GM19035 (cell line): Measurements from ENCODE around the gene MYL9.
"Not testable (repeated sequence)": the region's sequence is repeated elsewhere in the genome, so short reads cannot be mapped to it uniquely, and the experiment has no call there.

ENCODE experiments used
- ATAC-seq: cut with Tn5 transposase; IDR thresholded peaks from one replicate; pipeline ENCODE4 v1.9.1; 2021; ENCODE audit not compliant: unreplicated experiment

The MYL9 gene

DNA sequence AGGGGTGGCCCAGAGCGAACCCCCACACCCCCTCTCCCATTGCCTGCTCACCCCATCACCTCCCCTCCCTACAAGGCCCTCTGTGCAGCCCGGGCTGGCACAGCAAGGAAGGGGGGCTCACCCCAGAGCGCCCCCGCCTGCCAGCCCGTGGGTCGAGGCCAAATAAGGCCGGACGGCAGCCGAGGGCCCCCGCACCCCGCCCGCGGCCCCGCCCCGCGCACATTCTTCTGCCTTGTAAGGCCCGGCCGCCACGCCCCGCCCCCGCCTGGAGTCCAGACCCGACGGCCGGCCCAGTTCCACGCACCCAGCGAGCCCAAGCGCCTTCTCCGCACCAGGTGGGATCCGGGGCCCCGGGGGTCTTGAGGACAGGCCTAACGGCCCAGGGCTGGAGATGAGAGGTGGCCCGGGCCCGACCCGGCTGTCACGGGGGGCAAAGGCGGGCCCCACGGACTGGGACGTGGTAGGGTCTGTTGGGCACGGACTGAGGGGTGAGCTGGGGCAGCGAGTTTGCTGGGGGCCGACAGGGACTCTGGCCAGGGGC is at the start of gene MYL9:
Gene MYL9 (plus strand): TSS at position 293 of the 541 bp plus-strand sequence. CDS start 3,366 bp downstream, outside the sequence.
- no peak for ATAC-seq

DNA sequence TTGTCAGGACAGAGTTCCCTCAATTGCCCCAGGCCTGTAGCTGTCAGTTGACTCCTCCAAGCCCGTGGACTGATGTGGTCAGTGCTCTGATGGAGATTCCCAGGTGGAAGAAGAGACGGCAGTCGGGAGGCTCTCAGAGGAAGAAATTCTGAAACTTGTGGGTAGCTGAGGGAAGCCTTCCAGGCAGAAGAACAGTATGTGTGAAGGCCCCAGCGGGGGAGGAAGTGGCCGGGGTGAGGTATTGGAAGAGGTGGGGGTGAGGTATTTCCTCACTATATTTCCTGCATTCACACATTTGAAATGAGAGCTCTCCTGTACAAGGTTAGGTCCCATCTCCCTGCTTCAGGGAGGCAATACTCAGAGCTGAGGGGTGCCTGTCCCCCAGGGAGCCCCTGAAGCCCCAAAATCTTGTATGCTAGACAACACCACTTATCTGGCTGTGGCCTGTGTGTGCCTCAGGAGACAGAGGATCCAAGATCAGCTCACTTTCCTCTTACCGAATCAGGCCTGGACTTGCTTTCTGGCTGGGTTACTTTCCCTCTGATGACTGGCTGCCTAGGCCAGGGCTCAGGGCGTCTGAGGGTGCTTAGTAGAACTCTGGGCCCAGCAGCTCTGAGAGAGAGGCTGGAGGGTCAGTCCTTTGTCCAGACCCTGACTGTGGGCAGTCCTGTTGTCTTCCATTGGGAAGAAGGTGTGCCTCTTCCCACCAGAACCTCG is 49.3 kb upstream of the MYL9 start:
- no peak for ATAC-seq

DNA sequence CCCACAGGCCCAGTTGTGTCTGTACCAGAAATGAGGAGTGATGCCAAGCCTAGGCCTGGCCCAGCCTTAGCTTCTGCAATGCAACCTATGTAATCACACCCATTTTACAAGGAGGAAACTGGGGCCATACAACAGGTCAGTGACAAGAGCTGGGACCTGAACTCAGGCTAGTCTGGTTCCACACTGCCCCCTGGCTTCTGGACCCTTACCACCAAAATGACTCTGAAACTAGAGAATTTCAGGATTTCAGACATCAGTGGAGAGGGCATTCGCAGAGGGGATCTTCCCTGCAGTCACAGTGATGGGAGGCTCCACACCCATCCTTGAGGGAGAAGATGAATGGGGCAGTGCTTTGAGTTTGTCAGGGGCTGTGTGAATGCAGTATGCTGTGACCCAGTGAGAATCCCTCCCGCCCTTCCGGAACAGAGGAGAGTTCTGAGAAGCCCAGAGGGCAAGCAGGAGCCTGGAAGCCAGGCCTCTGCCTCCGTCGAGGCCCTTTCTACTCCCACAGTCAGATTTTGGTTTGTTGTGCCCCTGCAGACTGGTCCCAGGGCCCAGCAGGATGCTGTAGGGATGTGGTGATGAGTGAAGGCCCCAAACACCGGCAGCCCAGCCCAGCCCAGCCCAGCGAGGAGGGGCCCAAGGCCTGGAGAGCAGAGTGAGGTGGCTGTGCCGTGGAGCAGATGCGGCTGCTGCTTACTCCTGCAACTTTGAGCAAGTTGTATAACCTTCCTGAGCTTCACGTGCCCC is 48.1 kb upstream of the MYL9 start:
- ATAC-seq: no peak

DNA sequence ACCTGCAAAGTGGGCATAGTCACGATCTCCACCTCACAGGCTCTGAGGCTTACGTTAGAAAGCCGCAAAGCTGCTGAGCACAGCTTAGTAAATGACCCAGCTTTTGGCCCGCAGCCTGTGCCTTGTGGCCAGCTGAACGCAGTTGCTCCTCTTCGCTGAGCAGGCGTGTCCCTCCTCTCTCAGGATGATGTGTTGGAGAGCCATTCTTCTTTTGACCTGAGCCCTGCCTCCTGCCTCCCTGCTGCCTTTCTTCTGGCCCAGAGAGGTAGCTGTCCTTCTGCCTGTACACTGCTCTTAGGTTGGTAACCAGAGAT is 47.6 kb upstream of the MYL9 start:
- no peak for ATAC-seq

DNA sequence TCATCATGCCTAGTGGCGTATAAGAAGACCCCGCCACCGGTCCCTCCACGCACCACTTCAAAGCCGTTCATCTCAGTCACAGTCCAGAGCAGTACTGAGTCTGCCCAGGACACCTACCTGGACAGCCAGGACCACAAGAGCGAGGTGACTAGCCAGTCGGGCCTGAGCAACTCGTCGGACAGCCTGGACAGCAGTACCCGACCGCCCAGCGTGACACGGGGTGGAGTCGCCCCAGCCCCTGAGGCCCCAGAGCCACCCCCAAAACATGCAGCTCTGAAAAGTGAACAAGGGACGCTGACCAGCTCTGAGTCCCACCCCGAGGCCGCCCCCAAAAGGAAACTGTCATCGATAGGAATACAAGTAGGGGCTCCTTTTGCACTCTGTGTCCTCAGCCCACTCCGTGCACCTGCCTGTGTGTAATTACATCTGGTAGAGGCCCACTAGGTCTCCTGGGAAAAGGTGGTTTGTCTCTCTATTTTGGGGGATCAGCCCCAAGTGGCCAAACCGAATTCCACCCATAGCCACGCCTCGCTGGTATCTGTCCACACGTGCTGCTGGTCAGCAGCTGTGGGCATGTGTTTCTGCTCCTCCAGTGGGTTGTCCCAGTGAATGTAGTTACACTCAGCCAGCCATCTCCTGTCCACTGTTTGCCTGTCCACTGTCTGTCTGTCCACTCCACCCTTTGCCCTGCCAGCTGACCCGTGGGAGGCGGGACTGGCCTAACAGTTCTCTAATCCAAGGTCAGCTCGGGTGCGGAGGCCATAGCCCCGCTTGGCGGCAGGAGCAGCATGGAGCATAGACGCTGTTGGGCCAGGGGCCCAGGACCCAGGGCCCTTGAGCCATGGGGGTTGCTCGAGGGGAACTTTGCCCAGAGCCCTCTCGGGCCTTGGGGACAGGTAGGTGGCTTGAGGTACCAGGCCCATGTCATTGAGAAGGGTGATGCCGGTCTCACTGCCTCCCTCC is 44.3 kb upstream of the MYL9 start:
- no peak for ATAC-seq

DNA sequence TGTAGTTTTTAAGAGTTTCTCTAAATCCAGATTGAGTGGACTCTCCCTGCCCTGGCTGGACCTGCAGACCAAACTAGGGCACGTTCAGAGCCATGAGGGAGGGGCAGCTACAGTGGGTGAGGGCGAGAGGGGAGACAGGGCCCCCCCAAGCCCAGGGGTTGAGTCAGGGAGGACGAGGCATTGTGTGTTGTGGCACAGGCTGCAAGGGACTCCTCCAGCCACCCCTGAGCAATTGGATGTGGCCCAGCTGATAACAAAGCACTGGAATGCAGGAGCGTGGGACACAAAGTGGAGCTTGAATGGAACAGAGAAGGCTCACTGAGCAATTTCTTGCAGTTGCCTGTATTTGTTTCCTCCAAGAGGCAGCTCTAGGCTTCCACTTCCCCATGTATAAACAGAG is 43.5 kb upstream of the MYL9 start:
- ATAC-seq: no peak

DNA sequence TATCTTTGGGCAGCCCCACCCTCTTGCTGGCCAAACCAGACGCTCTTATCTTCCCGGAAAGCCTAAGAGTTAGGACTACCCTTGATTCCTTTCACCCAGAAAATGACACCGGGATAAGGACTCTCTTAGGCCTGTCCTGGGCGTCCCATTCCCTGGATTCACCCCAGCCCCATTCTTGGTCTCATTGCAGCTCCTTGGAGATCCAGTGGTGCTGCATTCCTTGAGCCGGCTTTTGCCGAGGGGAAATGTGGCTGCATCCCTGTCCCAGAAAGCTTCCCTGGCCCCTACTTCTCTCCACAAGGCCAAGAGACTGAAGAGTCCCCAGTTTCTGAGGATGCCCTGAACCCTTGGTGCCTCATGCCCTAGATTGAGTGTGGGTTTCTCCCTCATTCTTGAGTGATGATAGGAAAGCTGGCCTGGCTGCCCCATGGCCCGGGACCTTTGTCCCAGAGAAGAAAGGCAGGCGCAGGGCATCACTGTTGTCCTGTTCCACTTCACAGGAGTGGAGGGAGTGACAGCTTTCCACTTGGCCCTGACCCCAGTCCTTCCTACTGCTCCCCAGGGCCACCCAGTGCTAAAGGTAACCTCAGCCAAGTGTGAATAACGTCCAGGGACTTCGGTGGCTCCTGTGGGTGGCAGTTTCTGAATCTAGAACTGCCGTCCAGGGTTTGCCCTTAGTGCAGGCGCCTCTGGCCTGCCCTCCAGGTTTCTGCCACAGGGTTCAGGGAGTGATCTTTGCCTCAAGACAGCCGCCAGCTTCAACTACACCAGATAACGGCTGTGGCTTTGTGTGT is 42.7 kb upstream of the MYL9 start:
- ATAC-seq: no peak

DNA sequence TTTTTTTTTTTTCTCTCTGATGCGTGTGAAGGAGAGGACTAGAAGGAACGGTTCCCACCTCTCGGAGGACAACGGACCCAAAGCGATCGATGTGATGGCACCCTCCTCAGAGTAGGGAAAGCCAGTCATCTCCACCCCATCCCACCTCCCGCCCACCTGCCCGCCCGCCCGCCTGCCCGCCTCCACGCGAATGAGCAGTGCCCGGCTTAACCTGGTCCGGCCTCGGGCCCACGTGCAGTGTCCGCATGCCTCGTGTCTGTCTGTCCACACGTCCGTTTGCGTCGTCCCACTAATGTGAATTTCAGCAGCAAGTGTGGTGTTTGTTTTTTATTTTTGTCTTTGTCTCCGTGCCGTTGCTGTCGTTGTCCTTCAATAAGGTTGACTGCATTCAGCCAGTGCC is 42.1 kb upstream of the MYL9 start:
- ATAC-seq: no peak

DNA sequence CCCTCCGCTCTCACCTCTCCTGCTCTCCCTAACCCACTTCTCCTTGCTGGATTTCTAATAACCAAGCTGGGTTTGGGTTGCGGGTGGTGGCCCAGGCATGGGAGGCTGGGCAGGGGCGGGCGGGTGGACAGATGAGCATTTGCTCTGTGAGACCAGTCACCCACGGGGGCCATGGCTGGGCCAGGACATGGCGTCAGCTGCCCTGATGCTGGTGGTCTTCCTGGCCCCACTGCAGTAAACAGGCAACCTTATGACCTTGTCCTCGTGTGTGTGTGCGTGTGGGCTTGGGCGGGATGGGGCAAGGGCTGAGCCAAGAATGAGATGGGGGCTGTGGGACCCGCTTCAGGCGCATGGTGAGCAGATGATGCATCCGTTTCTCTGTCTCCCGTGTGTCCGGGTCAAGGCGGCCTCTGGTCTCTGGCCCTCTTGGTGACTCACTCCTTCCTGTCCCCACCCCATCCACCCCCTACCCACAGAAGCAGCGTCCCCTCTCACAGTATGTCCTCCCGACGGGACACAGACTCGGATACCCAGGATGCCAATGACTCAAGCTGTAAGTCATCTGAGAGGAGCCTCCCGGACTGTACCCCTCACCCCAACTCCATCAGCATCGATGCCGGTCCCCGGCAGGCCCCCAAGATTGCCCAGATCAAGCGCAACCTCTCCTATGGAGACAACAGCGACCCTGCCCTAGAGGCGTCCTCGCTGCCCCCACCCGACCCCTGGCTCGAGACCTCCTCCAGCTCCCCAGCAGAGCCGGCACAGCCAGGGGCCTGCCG is 41.4 kb upstream of the MYL9 start:
- ATAC-seq: no peak

DNA sequence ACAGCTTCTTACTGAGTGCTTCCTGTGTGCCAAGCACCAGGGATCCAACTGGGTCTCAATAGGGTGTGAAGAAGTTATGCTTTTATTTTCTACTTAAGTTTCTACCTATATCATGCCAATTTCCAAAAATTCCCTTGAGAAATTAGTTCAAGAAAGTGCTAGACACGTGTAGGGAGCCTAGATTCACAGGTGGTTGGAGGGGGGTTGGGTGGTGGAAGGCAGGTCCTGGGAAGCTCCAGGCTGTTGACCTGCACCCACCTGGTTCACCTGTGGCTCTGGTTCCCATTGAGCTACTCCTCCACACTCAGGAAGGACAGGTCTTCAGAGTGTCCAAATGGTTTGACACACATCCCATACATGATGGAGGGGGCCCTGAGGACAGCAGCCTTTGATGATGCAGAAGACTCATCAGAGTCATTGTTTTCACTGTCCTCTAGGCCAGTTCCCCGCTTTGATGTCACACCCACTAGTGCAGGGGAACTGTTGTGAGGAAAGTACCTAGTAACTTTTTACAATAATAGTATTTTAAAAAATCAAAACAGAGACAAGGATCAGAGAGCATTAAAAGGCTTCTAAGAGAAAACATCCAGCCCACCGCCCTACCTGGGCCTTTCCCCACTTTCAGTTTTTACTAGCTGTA is 39.8 kb upstream of the MYL9 start:
- ATAC-seq: no peak

DNA sequence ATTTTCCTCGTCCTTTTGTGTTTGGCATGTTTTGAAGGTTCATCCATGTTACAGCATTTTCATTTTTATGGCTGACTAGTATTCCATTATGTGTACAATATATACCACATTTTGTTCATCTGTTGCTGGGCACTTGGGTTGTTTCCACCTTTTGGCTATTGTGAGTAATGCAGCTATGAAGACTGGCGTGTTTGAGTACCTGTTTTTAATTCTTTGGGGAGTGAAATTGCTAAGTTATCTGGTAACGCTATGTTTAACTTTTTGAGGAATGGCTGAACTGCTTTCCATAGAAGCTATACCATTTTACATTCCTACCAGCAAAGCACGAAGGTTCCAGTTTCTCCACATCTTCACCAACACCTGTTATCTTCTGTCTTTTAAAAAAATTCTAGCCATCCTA is 37.0 kb upstream of the MYL9 start:
- ATAC-seq: no peak

DNA sequence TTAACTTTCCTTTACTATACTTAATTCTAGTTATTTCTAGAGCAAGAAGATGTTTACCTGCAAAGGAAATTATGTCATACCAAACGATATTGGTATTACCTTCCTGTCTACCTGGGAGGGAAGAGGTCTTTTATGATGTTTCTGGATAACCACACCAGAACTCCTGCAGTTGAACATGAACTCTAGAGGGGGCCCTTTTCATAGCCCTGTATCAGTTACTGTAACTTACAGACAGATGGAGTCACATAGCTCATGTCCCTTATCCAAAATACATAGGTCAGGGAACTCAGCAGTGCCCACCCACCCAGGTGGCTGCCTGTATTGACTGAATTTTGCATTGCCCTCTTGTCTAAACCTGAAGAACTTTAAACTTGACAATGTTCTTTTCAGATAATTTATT is 35.1 kb upstream of the MYL9 start:
- no peak for ATAC-seq

DNA sequence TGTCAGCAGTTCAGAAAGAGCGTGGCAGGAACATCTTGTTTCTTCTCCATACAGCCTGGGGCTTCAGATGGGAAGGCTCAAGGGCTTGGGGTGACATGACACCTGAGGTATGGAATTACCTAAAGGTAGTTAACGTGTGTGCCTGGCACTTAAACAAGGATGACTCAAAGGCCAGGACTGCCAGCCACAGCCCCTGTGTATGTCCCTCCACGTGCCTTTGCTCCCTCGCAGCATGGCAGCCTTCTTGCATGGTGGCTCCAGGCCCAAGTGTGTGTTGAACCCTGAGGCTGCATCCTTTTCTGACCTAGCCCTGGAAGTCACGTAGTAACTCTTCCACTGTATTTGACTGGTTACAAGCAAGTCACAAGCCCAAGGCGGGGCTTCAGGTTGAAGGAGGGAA is 33.6 kb upstream of the MYL9 start:
- ATAC-seq: no peak

DNA sequence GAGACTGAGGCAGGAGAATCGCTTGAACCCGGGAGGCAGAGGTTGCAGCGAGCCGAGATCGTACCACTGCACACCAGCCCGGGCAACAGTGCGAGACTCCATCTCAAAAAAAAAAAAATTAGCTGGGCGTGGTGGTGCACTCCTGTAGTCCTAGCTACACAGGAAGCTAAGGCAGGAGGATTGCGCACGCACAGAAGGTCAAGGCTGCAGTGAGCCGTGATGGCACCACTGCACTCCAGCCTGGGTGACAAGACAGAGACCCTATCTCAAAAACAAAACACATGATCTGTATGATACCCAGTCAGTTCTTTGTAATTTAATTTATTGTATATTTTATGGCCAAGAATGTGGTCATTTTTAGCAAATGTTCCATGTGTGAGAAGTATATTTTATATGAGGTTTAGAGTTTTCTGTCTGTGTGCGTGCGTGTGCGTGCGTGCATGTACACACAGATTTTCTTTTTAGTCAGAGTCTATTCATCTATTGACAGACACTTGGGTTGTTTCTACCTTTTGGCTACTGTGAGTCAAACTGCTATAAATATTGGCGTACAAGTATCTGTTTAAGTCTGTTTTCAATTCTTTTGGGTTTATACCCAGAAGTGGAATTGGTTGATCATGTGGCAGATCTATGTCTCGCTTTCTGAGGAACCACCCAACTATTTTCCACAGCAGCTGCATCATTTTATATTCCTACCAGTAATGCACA is 22.2 kb upstream of the MYL9 start:
- no peak for ATAC-seq

DNA sequence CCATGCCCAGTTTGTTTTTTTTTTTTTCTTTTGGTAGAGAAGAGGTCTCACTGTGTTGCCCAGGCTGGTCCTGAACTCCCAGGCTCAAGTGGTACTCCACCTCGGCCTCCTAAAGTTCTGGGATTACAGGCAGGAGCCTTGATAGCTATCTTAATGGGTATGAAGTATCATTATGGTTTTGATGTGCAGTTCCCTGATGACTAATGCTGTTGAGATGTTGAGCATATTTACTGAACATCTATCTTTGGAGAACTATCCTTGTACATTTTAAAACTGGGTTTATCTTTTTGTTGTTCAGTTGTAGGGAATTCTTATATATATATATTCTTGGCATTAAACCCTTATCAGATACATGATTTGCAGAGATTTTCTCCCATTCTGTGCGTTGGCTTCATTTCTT is 21.4 kb upstream of the MYL9 start:
- ATAC-seq: no peak

DNA sequence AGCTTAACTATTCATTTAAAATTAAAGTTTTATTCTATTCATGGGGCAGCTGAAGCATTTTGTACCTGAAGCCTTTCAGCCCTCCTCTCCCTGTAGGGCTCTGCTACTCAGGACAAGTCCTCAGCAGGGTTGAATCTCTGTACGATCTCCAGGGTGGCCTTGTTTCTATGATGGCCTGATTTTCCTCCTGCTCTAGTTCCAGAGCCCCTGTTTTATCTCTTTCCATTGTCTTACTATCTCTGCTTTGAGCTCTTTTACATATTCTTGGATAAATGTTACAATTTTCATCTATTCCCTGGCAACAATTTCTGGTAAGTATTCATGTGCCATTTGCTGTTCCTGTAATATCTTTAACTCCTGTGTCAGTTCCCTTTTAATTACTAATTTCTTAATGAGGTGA is 19.8 kb upstream of the MYL9 start:
- ATAC-seq: no peak

DNA sequence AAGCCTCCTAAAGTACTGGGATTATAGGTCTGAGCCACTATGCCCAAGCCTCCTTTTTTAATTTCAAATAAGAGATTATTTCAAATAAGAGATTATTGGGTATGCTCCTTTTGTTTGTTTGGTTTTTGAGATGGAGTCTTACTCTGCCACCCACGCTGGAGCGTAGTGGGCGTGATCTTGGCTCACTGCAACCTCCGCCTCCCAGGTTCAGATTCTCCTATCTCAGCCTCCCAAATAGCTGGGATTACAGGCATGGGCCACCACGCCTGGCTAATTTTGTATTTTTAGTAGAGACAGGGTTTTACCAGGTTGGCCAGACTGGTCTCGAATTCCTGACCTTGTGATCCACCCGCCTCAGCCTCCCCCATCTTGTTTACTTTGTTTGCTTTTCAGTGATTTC is 18.9 kb upstream of the MYL9 start:
- not testable (repeated sequence) for ATAC-seq

DNA sequence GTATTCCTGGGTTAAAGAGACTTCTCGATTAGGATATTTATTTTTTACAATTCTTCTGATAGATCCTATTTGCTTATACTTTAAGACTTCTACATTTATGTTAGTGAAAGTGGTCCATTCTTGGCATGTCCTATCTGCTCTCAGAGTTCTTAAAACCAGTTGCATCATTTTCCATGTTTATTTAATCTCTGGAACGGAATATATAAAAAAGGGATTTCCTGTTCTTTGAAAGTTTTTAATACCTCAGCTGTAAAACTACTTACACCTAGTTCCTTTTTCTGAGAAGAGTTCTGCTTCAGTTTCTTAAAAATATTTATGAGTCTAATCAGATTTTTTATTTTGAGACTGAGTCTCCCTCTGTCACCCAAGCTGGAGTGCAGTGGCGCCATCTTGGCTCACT is 18.0 kb upstream of the MYL9 start:
- no peak for ATAC-seq
